HCT116 (cell line): ENCODE data around the gene PROM2. TPM values are rescaled to one million over a fixed set of nuclear protein-coding genes. Genes with fewer than 3 reads are reported as not detected.

Experiments used
- ATAC-seq: fragments of 200-7000 bp; cut with Tn5 transposase; 2 replicates; pipeline ENCODE4 v1.9.1; 2020; ENCODE audit warnings: mild to moderate bottlenecking, moderate library complexity
- BruUV-seq: library from RNA; stranded (reverse); fragments of 400-500 nt; replicated peaks from 2 replicates; lab custom pipeline; 2021; lab: Mats Ljungman, UMichigan
- CTCF ChIA-PET: fragments of 300-600 bp; sonication (Branson Sonifier 250); formaldehyde crosslinking; loops from one replicate; lab custom pipeline; 2021; ENCODE audit warnings: antibody characterized with exemption; lab: Charles Lee
- POLR2A ChIA-PET: fragments of 300-600, 350-600 bp; sonication (Branson Sonifier 250); formaldehyde crosslinking; loops from one replicate; lab custom pipeline; 2021; ENCODE audit warnings: antibody characterized with exemption; lab: Charles Lee
- RAD21 ChIA-PET, 2 experiments: fragments of 300-600 bp; sonication (Branson Sonifier 250); formaldehyde crosslinking; loops; one replicate each; lab custom pipeline; 2023; ENCODE audit warnings: low total read pairs in 2 of 2; ENCODE audit not compliant: uncharacterized antibody in 2 of 2, unreplicated experiment in 2 of 2, low non-redundant PET in 1 of 2; lab: Charles Lee
- DNase-seq: peaks from one replicate; pipeline ENCODE4 v3.0.0-alpha.2; 2010; ENCODE audit warnings: low read depth, low spot score
- H2AFZ ChIP-seq: fragments of 200-600 bp; shearing (Covaris generic), sonication (generic); 2 replicates; pipeline ENCODE4 v1.6.1; 2017; ENCODE audit warnings: low read depth, mixed run types, mixed read lengths, antibody characterized with exemption, low read length; ENCODE audit not compliant: poor library complexity, severe bottlenecking
- H3K27ac ChIP-seq: 2 replicates; pipeline ENCODE4 v1.5.1; 2012; ENCODE audit warnings: low read depth, low read length
- H3K27me3 ChIP-seq: fragments of 200-600 bp; sonication (generic); 2 replicates; pipeline ENCODE4 v1.6.1; 2016; ENCODE audit warnings: mixed run types, low read length, mixed read lengths; ENCODE audit not compliant: insufficient read depth
- H3K36me3 ChIP-seq, 2 experiments: fragments of 200-500 bp in 1 of 2; fragments of 200-600 bp in 1 of 2; sonication (Bioruptor generic) in 1 of 2; sonication (generic) in 1 of 2; 2 replicates each; pipeline versions ENCODE4 v1.5.1 to v1.6.1; 2014 to 2016; ENCODE audit warnings: low read length in 2 of 2, inconsistent platforms in 1 of 2, mixed read lengths in 1 of 2, mixed run types in 1 of 2; ENCODE audit not compliant: insufficient read depth in 2 of 2, control insufficient read depth in 1 of 2
- H3K4me1 ChIP-seq, 2 experiments: fragments of 200-600 bp in 1 of 2; sonication (generic) in 1 of 2; 2 replicates each; pipeline versions ENCODE4 v1.5.1 to v1.6.1; 2012 to 2017; ENCODE audit warnings: low read length in 2 of 2, inconsistent platforms in 1 of 2, mild to moderate bottlenecking in 1 of 2, mixed read lengths in 1 of 2, mixed run types in 1 of 2, moderate library complexity in 1 of 2; ENCODE audit not compliant: insufficient read depth in 2 of 2, control insufficient read depth in 1 of 2
- H3K4me2 ChIP-seq: fragments of 200-600 bp; sonication (generic); 2 replicates; pipeline ENCODE4 v1.6.1; 2017; ENCODE audit warnings: mixed run types, low read length, mixed read lengths
- H3K4me3 ChIP-seq, 2 experiments: fragments of 200-600 bp in 1 of 2; sonication (generic) in 1 of 2; replicated peaks in 1 of 2; 2 replicates each; pipeline ENCODE4 v1.5.1; 2011 to 2016; ENCODE audit warnings: low read length in 2 of 2, control low read depth in 1 of 2, low read depth in 1 of 2, mild to moderate bottlenecking in 1 of 2, mixed read lengths in 1 of 2, mixed run types in 1 of 2
- H3K79me2 ChIP-seq: fragments of 200-600 bp; sonication (generic); 2 replicates; pipeline ENCODE4 v1.6.1; 2017; ENCODE audit warnings: mild to moderate bottlenecking, mixed run types, low read length, moderate library complexity, mixed read lengths; ENCODE audit not compliant: insufficient read depth
- H3K9ac ChIP-seq: fragments of 200-600 bp; sonication (generic); 2 replicates; pipeline ENCODE4 v1.6.1; 2016; ENCODE audit warnings: low read length, mixed read lengths
- H3K9me2 ChIP-seq: fragments of 200-600 bp; sonication (generic), shearing (Covaris generic); 2 replicates; pipeline ENCODE4 v1.6.1; 2017; ENCODE audit warnings: mixed run types, mild to moderate bottlenecking, moderate library complexity; ENCODE audit not compliant: insufficient read depth
- H3K9me3 ChIP-seq, 2 experiments: fragments of 200-500 bp in 1 of 2; fragments of 200-600 bp in 1 of 2; sonication (Bioruptor generic) in 1 of 2; sonication (generic) in 1 of 2; 2 replicates each; pipeline ENCODE4 v1.6.1; 2014 to 2017; ENCODE audit warnings: low read length in 2 of 2, mixed read lengths in 2 of 2, inconsistent platforms in 1 of 2, low read depth in 1 of 2, mild to moderate bottlenecking in 1 of 2, mixed run types in 1 of 2, moderate library complexity in 1 of 2; ENCODE audit not compliant: control insufficient read depth in 1 of 2, insufficient read depth in 1 of 2
- H4K20me1 ChIP-seq: fragments of 200-600 bp; sonication (generic), shearing (Covaris generic); 2 replicates; pipeline ENCODE4 v1.6.1; 2017; ENCODE audit warnings: mixed run types, mild to moderate bottlenecking, moderate library complexity; ENCODE audit not compliant: insufficient read depth
- CBX3 ChIP-seq: IDR thresholded peaks from 2 replicates; pipeline ENCODE4 v1.6.1; 2012; ENCODE audit warnings: low read depth
- CTCF ChIP-seq, 3 experiments: fragments of 200-600 bp in 1 of 3; sonication (generic) in 1 of 3; IDR thresholded peaks in 2 of 3; conservative IDR thresholded peaks in 1 of 3; 2 replicates each; pipeline ENCODE4 v1.5.1; 2012 to 2017; ENCODE audit warnings: low read depth in 2 of 3, low read length in 2 of 3, antibody characterized with exemption in 1 of 3, borderline replicate concordance in 1 of 3, control low read depth in 1 of 3, mild to moderate bottlenecking in 1 of 3, mixed read lengths in 1 of 3, mixed run types in 1 of 3, moderate library complexity in 1 of 3; ENCODE audit not compliant: insufficient read depth in 1 of 3
- ELF1 ChIP-seq: IDR thresholded peaks from 2 replicates; pipeline ENCODE4 v1.6.1; 2012; ENCODE audit warnings: low read depth, borderline replicate concordance
- EZH2phosphoT487 ChIP-seq: fragments of 200-600 bp; IDR thresholded peaks from 2 replicates; pipeline ENCODE4 v1.6.1; 2018; ENCODE audit warnings: antibody characterized with exemption, borderline replicate concordance
- POLR2A ChIP-seq: IDR thresholded peaks from 2 replicates; pipeline ENCODE4 v1.7.0; 2011; ENCODE audit warnings: borderline replicate concordance; ENCODE audit not compliant: insufficient read depth, insufficient read length; ENCODE audit errors: extremely low read depth
- POLR2AphosphoS5 ChIP-seq: IDR thresholded peaks from 2 replicates; pipeline ENCODE4 v1.6.1; 2011; ENCODE audit warnings: mild to moderate bottlenecking, low read depth, low read length, moderate library complexity
- SIN3A ChIP-seq: IDR thresholded peaks from 2 replicates; pipeline ENCODE4 v1.6.1; 2012; ENCODE audit warnings: low read depth
- SP1 ChIP-seq: IDR thresholded peaks from 2 replicates; pipeline ENCODE4 v1.6.1; 2012; ENCODE audit warnings: low read depth
- SRF ChIP-seq: IDR thresholded peaks from 2 replicates; pipeline ENCODE4 v1.6.1; 2012; ENCODE audit warnings: low read depth
- TCF7L2 ChIP-seq: IDR thresholded peaks from 2 replicates; pipeline ENCODE4 v1.7.0; 2011; ENCODE audit warnings: borderline replicate concordance, inconsistent platforms; ENCODE audit not compliant: insufficient read depth, insufficient read length; ENCODE audit errors: extremely low read depth
- YY1 ChIP-seq: IDR thresholded peaks from 2 replicates; pipeline ENCODE4 v1.6.1; 2011; ENCODE audit warnings: low read length, low read depth, moderate library complexity, mild to moderate bottlenecking; ENCODE audit not compliant: insufficient replicate concordance; ENCODE audit errors: extremely low read depth
- ZNF274 ChIP-seq: fragments of 200-500 bp; sonication (Bioruptor generic); IDR thresholded peaks from 2 replicates; pipeline ENCODE4 v1.6.1; 2014; ENCODE audit warnings: mild to moderate bottlenecking, low read depth, low read length, inconsistent platforms
- intact Hi-C: fragments of 100-400 bp; cut with micrococcal nuclease; formaldehyde crosslinking; loops from 2 replicates; pipeline ENCODE4 v1.10.0; 2022
- total RNA-seq: library from RNA; stranded (reverse); gene quantifications from one replicate; pipeline ENCODE4 v1.2.1, GENCODE V29; 2021; ENCODE audit not compliant: unreplicated experiment
- TF ChIP-seq, protein P1 (sequence below): IDR thresholded peaks from 2 replicates; pipeline ENCODE4 v1.6.1; 2012
- TF ChIP-seq, protein P2 (sequence below): IDR thresholded peaks from 2 replicates; pipeline ENCODE4 v1.6.1; 2011; ENCODE audit warnings: mild to moderate bottlenecking, low read length, moderate library complexity; ENCODE audit not compliant: insufficient replicate concordance; ENCODE audit errors: extremely low read depth
- TF ChIP-seq, protein P3 (sequence below): IDR thresholded peaks from 2 replicates; pipeline ENCODE4 v1.6.1; 2012

Gene PROM2
- total RNA-seq, 1 experiment from 2014 or later, result 11.9 TPM

- TF ChIP-seq EZH2phosphoT487 (no peak), ZNF274 (no peak), POLR2AphosphoS5 (no peak)
Measured at GRCh38 chr2:95296011-95296410, 21.8 kb downstream of the PROM2 start (continued).

DNA sequence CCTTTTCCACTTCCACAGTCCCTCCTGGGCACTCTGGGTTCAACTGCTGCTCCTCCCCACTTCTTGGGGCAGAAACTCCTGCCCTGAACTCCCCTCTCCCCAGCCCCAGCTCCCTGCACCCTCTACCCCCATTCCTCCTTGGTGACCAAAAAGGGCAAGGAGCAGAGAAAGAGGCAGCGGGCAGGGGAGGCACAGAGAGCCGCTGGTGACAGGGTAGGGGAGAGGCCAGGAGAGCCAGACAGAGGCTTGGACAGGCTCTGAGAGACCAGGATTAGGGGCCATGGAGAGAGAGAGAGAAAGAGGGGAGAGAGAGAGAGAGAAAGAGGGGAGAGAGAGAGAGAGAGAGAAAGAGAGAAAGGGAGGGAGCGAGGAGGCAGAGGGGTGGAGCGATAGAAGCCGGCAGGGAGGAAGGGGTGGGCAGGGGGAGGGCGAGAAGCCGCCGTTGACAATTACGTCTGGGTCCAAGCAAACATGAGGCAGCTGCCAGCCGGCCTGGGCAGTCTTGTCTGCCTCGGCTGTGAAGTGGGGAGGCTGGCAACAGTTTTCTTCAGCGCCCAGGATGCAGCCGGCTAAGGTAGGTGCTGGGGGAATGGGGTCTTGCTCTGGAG lies 22.7 kb downstream of the PROM2 start, which contains the start of gene KCNIP3:
TSS of gene KCNIP3 (plus strand) at position 468 of the 608 bp plus-strand sequence. CDS start at position 560, 92 bp downstream.
- ChIA-PET CTCF (no interaction called here), RAD21 (no interaction called here), POLR2A (no interaction called here)
- no peaks in the 10 kb centered on the region for H3K9me3 ChIP-seq
- DNase-seq (no peak), ATAC-seq (no peak)
- H2AFZ ChIP-seq, result no peak within 1 kb of the TSS
- no peak within 1 kb of the TSS for H3K9ac ChIP-seq
- no peaks in the 10 kb centered on the region for H3K36me3 ChIP-seq
- H3K4me2 ChIP-seq, result no peak within 1 kb of the TSS
- H3K9me2 ChIP-seq, result no peaks in the 10 kb centered on the region
- intact Hi-C loops, result no loop called here
- no peaks in the 10 kb centered on the region for H4K20me1 ChIP-seq
- H3K27ac ChIP-seq, result no peak within 1 kb of the TSS
- H3K4me1 ChIP-seq, result peaks cover 8 to 9% of the 10 kb centered on the region in 2 experiments; a peak in 3 of 4 replicates
- BruUV-seq, result no TSS peak
- H3K4me3 ChIP-seq, result no peak within 1 kb of the TSS
- no peaks in the 10 kb centered on the region for H3K27me3 ChIP-seq
- no peaks in the 10 kb centered on the region for H3K79me2 ChIP-seq
- TF ChIP-seq, protein P1, sequence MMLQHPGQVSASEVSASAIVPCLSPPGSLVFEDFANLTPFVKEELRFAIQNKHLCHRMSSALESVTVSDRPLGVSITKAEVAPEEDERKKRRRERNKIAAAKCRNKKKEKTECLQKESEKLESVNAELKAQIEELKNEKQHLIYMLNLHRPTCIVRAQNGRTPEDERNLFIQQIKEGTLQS, result no peak
- no peak for TF ChIP-seq CTCF (IDR thresholded peaks at IDR 0.05 in 2 of 3, conservative IDR thresholded peaks at IDR 0.05 in 1 of 3; ENCODE audit: borderline replicate concordance in 1 of 3, insufficient read depth in 1 of 3, low read depth in 2 of 3, low read length in 2 of 3)
- TF ChIP-seq CBX3, result no peak
- TF ChIP-seq POLR2A, result no peak
- TF ChIP-seq, protein P2, sequence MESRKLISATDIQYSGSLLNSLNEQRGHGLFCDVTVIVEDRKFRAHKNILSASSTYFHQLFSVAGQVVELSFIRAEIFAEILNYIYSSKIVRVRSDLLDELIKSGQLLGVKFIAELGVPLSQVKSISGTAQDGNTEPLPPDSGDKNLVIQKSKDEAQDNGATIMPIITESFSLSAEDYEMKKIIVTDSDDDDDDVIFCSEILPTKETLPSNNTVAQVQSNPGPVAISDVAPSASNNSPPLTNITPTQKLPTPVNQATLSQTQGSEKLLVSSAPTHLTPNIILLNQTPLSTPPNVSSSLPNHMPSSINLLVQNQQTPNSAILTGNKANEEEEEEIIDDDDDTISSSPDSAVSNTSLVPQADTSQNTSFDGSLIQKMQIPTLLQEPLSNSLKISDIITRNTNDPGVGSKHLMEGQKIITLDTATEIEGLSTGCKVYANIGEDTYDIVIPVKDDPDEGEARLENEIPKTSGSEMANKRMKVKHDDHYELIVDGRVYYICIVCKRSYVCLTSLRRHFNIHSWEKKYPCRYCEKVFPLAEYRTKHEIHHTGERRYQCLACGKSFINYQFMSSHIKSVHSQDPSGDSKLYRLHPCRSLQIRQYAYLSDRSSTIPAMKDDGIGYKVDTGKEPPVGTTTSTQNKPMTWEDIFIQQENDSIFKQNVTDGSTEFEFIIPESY, result no peak
- no peak for TF ChIP-seq YY1
- no peak for TF ChIP-seq ZNF274
- no peak for TF ChIP-seq SIN3A
- no peak for TF ChIP-seq SP1
- no peak for TF ChIP-seq TCF7L2
- TF ChIP-seq ELF1, result no peak
- TF ChIP-seq, protein P3, sequence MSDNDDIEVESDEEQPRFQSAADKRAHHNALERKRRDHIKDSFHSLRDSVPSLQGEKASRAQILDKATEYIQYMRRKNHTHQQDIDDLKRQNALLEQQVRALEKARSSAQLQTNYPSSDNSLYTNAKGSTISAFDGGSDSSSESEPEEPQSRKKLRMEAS, result no peak
- no peak for TF ChIP-seq SRF
